Inflammatory macrophage treated with lipopolysaccharide for 1 hour (primary cell): ENCODE measurements around the gene PHLDB2.

Experiments used
- DNase-seq, 2 donors: peaks; one replicate each; pipeline ENCODE4 v3.0.0-alpha.2; 2020 to 2022

PHLDB2 gene

GRCh38 chr3:111968319-111969054 lies 109.4 kb downstream of the PHLDB2 start:
- DNase-seq, result no peak

- no peak for DNase-seq
These were observed 111.3 kb downstream of the PHLDB2 start for GRCh38 chr3:111970376-111970775.

GRCh38 chr3:111971533-111972130 lies 112.6 kb downstream of the PHLDB2 start:
- no peak for DNase-seq

GRCh38 chr3:111972891-111973290 lies 113.8 kb downstream of the PHLDB2 start:
- no peak for DNase-seq

- no peak for DNase-seq
These were observed 116.1 kb downstream of the PHLDB2 start for GRCh38 chr3:111975131-111975530.

- DNase-seq, result no peak
These were observed 117.2 kb downstream of the PHLDB2 start for GRCh38 chr3:111976254-111976653.

- peak; percentile 91 to 99 for DNase-seq
These were observed 119.7 kb downstream of the PHLDB2 start, which contains the start of gene ABHD10 for GRCh38 chr3:111978583-111979433. Gene ABHD10 (plus strand): TSS chr3:111979026. CDS start chr3:111979062, 36 bp downstream.

- peak; percentile 81 to 82 for DNase-seq
These were observed 120.5 kb downstream of the PHLDB2 start for GRCh38 chr3:111979434-111980038.

GRCh38 chr3:111980716-111981456 lies 121.8 kb downstream of the PHLDB2 start:
- no peak for DNase-seq

GRCh38 chr3:111981457-111981763 lies 122.3 kb downstream of the PHLDB2 start:
- DNase-seq, result no peak

GRCh38 chr3:111984636-111985298 lies 125.7 kb downstream of the PHLDB2 start:
- no peak for DNase-seq

- DNase-seq, result no peak
These were observed 127.7 kb downstream of the PHLDB2 start for GRCh38 chr3:111986800-111987199.

- DNase-seq, result peak; percentile 39 to 73
These were observed 130.1 kb downstream of the PHLDB2 start for GRCh38 chr3:111989061-111989678.

- no peak for DNase-seq
These were observed 134.0 kb downstream of the PHLDB2 start for GRCh38 chr3:111993038-111993437.

- no peak for DNase-seq
These were observed 139.8 kb downstream of the PHLDB2 start, which contains the start of gene TAGLN3 for GRCh38 chr3:111998636-111999483. Gene TAGLN3 (plus strand): TSS chr3:111998922. CDS start chr3:111999423, 501 bp downstream.

GRCh38 chr3:111999484-112000324 lies 140.6 kb downstream of the PHLDB2 start:
- no peak for DNase-seq

GRCh38 chr3:112000367-112000771 lies 141.3 kb downstream of the PHLDB2 start:
- DNase-seq, result no peak

- no peak for DNase-seq
These were observed 141.9 kb downstream of the PHLDB2 start for GRCh38 chr3:112000966-112001365.

- no peak for DNase-seq
These were observed 142.5 kb downstream of the PHLDB2 start for GRCh38 chr3:112001526-112001925.
